ENCODE results near the gene MFSD2B. TPM values are rescaled to one million over a fixed set of nuclear protein-coding genes. Genes with fewer than 3 reads are reported as not detected.
"Not testable (repeated sequence)": the region's sequence is repeated elsewhere in the genome, so short reads cannot be mapped to it uniquely, and the experiment has no call there.

Gene MFSD2B
- total RNA-seq, 8 experiments from 2014 or later, result 0.36 to 1.5 (median 0.75) TPM

DNA sequence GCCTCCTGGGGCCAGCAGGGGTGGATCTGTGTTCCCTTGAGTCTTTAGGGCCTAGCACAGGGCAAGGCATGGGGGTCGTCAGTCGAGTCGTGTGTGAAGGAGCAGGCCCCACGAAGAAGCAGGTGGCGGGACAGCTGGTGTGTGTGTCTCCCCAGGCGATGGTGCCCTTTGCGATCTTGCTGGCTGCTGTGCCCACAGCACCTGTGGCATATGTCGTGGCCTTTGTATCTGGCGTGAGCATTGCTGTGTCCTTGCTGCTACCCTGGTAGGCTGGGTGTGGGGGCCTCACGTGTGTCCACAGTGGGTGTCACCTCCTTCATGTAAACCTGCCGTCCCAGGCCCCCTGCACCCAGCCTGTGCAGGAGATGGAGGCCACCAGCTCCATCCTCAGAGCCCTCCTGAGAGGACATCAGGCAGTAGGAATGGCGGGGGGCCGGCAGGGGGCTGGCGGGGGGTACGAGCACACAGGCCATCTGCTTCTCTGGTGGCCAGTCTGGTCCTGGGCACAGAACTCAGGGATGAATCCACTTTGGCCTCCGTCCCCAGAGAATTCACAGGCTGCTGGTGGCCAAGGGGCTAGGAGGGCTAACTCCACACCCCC lies 13.2 kb downstream of the MFSD2B start:
- Histone ChIP-seq H3K4me3 (no peak overlapping the region), H3K4me1 (replicated peaks in 1 of 2) (peaks cover 10 to 12% of the 10 kb centered on the region in 2 donors), H3K27ac (no peak overlapping the region)
- in situ Hi-C loops (cut with MboI; ENCODE audit: low pct_unique_long_range_greater_than_20kb in 2 of 9, low sequenced_read_pairs in 9 of 9, unreplicated experiment in 9 of 9), result no loop called here
- ATAC-seq (replicated peaks in 6 of 8), result no peak
- WGBS, 10 experiments, result 100% methylated on average over 2 of the region's 16 CpGs; no CpG with 5 or more reads in 9 of the 10 experiments

DNA sequence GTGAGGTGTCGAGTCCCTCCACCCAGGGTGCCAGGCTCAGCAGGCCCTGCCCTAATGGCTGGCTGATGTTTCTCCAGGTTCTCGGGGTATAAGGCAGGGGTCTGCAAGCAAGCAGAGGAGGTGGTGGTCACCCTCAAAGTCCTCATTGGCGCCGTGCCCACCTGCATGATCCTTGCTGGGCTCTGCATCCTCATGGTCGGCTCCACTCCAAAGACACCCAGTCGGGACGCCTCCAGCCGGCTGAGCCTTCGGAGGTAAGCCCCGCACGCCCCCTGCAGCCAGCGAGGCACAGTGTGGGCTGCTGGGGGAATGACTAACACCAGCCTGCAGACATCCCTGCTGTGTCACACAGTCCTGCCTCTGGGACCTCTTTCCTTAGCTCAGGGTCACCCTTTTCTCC lies 14.1 kb downstream of the MFSD2B start:
- ATAC-seq (replicated peaks in 6 of 8), result peak in 1 of 8 experiments; percentile 40
- H3K4me1 ChIP-seq (replicated peaks in 1 of 2), result peaks cover 10 to 12% of the 10 kb centered on the region in 2 donors
- WGBS, 10 experiments, result 66 to 100% (median 89%) methylated on average over 1 to 5 of the region's 12 CpGs; no CpG with 5 or more reads in 7 of the 10 experiments
- H3K27ac ChIP-seq, result no peak overlapping the region
- in situ Hi-C loops (cut with MboI; ENCODE audit: low pct_unique_long_range_greater_than_20kb in 2 of 9, low sequenced_read_pairs in 9 of 9, unreplicated experiment in 9 of 9), result no loop called here
- H3K4me3 ChIP-seq, result no peak overlapping the region

GRCh38 chr2:24024996-24025663 lies 15.2 kb downstream of the MFSD2B start:
- peak overlapping the region in 1 of 2 donors; percentile 65 for H3K27ac ChIP-seq
- in situ Hi-C loops (cut with MboI; ENCODE audit: low pct_unique_long_range_greater_than_20kb in 2 of 9, low sequenced_read_pairs in 9 of 9, unreplicated experiment in 9 of 9), result no loop called here

DNA sequence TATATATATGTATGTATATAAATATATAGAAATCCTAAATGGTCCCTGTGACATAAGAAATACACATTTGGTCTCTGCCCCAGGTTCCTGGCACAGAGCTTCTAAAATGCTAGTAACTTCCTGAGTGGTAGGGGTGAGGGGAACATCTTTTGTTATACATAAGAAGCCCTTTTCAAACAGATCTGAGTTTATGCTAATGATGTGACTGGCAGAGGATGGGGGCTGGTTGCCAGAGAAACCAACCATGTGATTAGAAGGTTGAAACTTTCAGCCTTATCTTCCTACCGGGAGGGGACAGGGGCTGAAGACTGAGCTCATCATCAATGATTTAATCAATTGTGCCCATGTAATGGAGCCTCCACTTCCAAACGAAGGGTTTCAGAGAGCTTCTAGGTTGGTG lies 16.3 kb downstream of the MFSD2B start:
- 0 to 67% (median 30%) methylated on average over 1 to 2 of the region's 2 CpGs; no CpG with 5 or more reads in 2 of the 10 experiments for WGBS, 10 experiments
- Histone ChIP-seq H3K4me1 (replicated peaks in 1 of 2) (peaks cover 5 to 10% of the 10 kb centered on the region in 2 donors), H3K4me3 (no peak overlapping the region), H3K27ac (peak overlapping the region in 1 of 2 donors; percentile 65)
- peak in 5 of 8 experiments; percentile 60 to 73 (median 71) for ATAC-seq (replicated peaks in 6 of 8)
- in situ Hi-C loops (cut with MboI; ENCODE audit: low pct_unique_long_range_greater_than_20kb in 2 of 9, low sequenced_read_pairs in 9 of 9, unreplicated experiment in 9 of 9), result no loop called here

More at GRCh38 chr2:24024996-24025663, 15.2 kb downstream of the MFSD2B start:
- Histone ChIP-seq H3K4me1 (replicated peaks in 1 of 2) (peaks cover 10% of the 10 kb centered on the region in 2 donors), H3K4me3 (no peak overlapping the region)
- ATAC-seq (replicated peaks in 6 of 8), result no peak
- WGBS, 10 experiments, result 89 to 100% (median 96%) methylated on average over 1 to 8 of the region's 17 CpGs; no CpG with 5 or more reads in 3 of the 10 experiments

- in situ Hi-C loops (cut with MboI; ENCODE audit: low pct_unique_long_range_greater_than_20kb in 2 of 9, low sequenced_read_pairs in 9 of 9, unreplicated experiment in 9 of 9), result no loop called here
- Histone ChIP-seq H3K4me3 (no peak overlapping the region), H3K27ac (no peak overlapping the region), H3K4me1 (replicated peaks in 1 of 2) (no peaks in the 10 kb centered on the region)
- WGBS, 10 experiments, result 93 to 100% (median 100%) methylated on average over 2 to 6 of the region's 9 CpGs; no CpG with 5 or more reads in 2 of the 10 experiments
- ATAC-seq (replicated peaks in 6 of 8), result no peak
Observed at GRCh38 chr2:24038786-24039499, 29.1 kb downstream of the MFSD2B start.

GRCh38 chr2:24040511-24040910 lies 30.6 kb downstream of the MFSD2B start:
- in situ Hi-C loops (cut with MboI; ENCODE audit: low pct_unique_long_range_greater_than_20kb in 2 of 9, low sequenced_read_pairs in 9 of 9, unreplicated experiment in 9 of 9), result no loop called here
- Histone ChIP-seq H3K4me3 (no peak overlapping the region), H3K27ac (no peak overlapping the region), H3K4me1 (replicated peaks in 1 of 2) (no peaks in the 10 kb centered on the region)
- 44 to 100% (median 90%) methylated on average over 1 to 4 of the region's 4 CpGs; no CpG with 5 or more reads in 3 of the 10 experiments for WGBS, 10 experiments
- peak in 1 of 8 experiments; percentile 29 for ATAC-seq (replicated peaks in 6 of 8)

DNA sequence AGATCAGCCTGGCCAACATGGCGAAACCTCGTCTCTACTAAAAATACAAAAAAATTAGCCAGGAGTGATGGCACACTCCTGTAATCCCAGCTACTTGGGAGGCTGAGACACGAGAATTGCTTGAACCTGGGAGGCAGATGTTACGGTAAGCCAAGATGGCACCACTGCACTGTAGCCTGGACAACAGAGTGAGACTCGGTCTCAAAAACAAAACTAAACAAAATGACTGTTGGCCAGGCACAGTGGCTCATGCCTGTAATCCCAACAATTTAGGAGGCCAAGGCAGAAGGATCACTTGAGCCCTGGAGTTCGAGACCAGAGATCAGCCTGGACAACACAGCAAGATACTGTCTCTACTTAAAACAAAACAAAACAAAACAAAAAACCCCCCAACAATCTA lies 33.2 kb downstream of the MFSD2B start:
- in situ Hi-C loops (cut with MboI; ENCODE audit: low pct_unique_long_range_greater_than_20kb in 2 of 9, low sequenced_read_pairs in 9 of 9, unreplicated experiment in 9 of 9); ATAC-seq (replicated peaks in 6 of 8): not testable (repeated sequence)

DNA sequence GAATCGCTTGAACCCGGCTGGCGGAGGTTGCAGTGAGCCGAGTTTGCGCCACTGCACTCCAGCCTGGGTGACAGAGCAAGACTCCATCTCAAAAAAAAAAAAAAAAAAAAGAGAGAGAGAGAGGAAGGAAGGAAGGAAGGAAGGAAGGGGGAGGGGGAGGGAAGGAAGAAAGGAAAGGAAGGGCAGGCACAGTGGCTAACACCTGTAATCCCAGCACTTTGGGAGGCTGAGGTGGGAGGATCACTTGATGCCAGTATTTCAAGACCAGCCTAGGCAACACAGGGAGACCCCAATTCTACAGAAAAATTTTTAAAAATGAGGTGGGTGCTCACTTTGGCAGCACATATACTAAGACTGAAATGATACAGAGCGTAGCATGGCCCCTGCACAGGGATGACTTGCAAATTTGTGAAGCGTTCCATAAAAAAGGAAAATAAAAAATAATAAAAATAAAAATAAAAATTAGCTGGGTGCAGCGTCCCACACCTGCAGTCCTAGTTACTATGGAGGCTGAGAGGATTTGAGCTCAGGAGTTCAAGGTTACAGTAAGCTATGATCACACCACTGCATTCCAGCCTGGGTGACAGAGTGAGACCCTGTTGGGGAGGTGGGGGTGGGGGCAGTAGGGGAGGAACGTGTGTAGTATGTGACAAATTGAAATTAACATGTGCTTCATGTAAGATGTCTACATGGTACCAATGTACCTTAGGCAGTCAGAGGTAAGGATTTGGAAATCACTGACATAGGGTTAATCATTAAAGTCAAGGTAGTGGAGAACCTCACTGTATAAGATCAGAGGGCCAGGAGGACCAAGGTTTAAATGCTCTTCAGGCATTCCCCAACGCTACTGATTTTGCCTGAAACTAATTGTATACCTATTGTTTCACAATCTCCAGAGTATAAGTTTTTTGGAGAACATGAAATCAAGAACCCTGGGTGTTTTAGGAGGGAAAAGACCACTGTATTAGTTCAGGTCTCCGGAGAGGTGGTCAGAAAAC lies 35.9 kb downstream of the MFSD2B start:
- in situ Hi-C loops (cut with MboI; ENCODE audit: low pct_unique_long_range_greater_than_20kb in 2 of 9, low sequenced_read_pairs in 9 of 9, unreplicated experiment in 9 of 9), result no loop called here
- WGBS, 10 experiments, result 10 to 100% (median 90%) methylated on average over 2 to 10 of the region's 11 CpGs
- Histone ChIP-seq H3K4me3 (peak overlapping the region in 3 of 5 donors; percentile 48 to 82 (median 60)), H3K27ac (no peak overlapping the region), H3K4me1 (replicated peaks in 1 of 2) (peaks cover 4 to 7% of the 10 kb centered on the region in 2 donors)
- no peak for ATAC-seq (replicated peaks in 6 of 8)

More for the DNA sequence above, 33.2 kb downstream of the MFSD2B start:
- H3K4me3 ChIP-seq; H3K4me1 ChIP-seq (replicated peaks in 1 of 2); H3K27ac ChIP-seq: not testable (repeated sequence)
- WGBS, 10 experiments, result 96 to 100% (median 100%) methylated on average over 1 to 5 of the region's 6 CpGs; no CpG with 5 or more reads in 5 of the 10 experiments

- WGBS, 10 experiments, result 0 to 13% (median 0%) methylated on average over 1 to 2 of the region's 2 CpGs
- no peak for ATAC-seq (replicated peaks in 6 of 8)
- no peak overlapping the region for H3K27ac ChIP-seq
- peak overlapping the region; percentile 48 to 82 (median 55) for H3K4me3 ChIP-seq
- H3K4me1 ChIP-seq (replicated peaks in 1 of 2), result peaks cover 4 to 7% of the 10 kb centered on the region in 2 donors
- in situ Hi-C loops (cut with MboI; ENCODE audit: low pct_unique_long_range_greater_than_20kb in 2 of 9, low sequenced_read_pairs in 9 of 9, unreplicated experiment in 9 of 9), result no loop called here
Observed at GRCh38 chr2:24046599-24046929, 36.7 kb downstream of the MFSD2B start.

DNA sequence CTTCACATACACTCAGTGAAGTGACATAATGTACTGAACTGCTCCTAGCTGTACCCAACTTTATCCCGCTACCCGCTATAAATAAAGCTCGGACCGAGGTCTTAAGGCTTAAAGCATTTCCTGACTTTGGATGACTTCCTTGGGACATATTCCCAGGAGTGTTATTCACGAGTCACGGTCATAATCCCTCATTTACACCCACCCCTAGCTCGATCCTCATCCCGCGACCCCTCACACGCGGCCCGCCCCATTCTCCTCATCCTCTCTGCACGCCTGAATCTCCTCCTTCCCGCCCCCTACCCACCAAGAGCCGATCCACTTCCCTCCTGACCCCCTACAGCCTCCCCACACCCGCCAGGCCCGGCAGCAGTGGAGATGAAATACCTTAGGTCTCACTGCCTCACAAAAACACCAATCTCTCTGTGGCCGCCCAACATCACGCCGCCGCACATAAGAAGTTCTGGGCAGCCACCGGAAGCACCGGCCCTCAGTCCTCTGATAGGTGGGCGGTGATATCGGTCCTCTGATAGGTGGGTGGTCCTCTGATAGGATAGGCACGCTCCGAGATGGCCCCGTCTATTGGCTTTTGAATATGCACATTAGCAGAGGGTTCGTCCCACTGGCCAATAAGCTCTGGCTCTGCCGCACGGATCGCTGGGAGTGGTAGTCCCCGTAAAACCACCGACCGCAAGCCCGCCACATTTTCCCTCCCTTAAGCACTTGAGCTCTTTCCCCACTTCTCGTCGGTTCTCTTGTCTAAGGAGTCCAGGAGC lies 37.2 kb downstream of the MFSD2B start, which contains the start of gene WDCP:
WDCP (minus strand) TSS at position 462 of the 773 bp plus-strand sequence. CDS start 7,897 bp downstream, outside the sequence.
- H3K4me1 ChIP-seq (replicated peaks in 1 of 2), result peaks cover 5 to 7% of the 10 kb centered on the region in 2 donors
- WGBS, 10 experiments, result 0 to 2% (median 0%) methylated on average over 1 to 13 of the region's 38 CpGs; no CpG with 5 or more reads in 3 of the 10 experiments
- ATAC-seq (replicated peaks in 6 of 8), result peak; percentile 95 to 98 (median 97)
- in situ Hi-C loops (cut with MboI; ENCODE audit: low pct_unique_long_range_greater_than_20kb in 2 of 9, low sequenced_read_pairs in 9 of 9, unreplicated experiment in 9 of 9), result no loop called here
- H3K4me3 ChIP-seq, result peak within 1 kb of the TSS; percentile 48 to 82 (median 55)
- peak within 1 kb of the TSS in 1 of 2 donors; percentile 11 for H3K27ac ChIP-seq

DNA sequence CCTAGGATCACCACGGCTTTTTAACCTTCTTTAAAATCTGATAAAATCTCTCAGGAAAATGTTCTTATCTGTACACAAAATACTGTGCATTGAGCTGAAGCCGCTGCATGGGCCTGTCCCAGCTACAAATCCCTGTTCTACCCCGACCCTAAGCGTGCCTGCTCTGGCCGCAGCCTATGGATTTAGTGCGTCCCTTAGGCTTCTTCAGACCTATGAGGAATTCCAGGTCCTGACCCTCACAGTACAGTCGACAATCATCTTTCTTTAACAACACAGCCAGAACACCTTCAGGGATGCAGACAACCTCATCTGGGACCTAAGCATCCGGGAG lies 37.8 kb downstream of the MFSD2B start:
- peak in 6 of 8 experiments; percentile 2 to 21 (median 13) for ATAC-seq (replicated peaks in 6 of 8)

More for the DNA sequence above, 37.8 kb downstream of the MFSD2B start:
- Histone ChIP-seq H3K4me1 (replicated peaks in 1 of 2) (peaks cover 7 to 11% of the 10 kb centered on the region in 2 donors), H3K4me3 (peak overlapping the region; percentile 7 to 82 (median 22)), H3K27ac (no peak overlapping the region)
- in situ Hi-C loops (cut with MboI; ENCODE audit: low pct_unique_long_range_greater_than_20kb in 2 of 9, low sequenced_read_pairs in 9 of 9, unreplicated experiment in 9 of 9), result no loop called here
- WGBS, 10 experiments, result 0 to 71% (median 54%) methylated on average over 1 to 7 of the region's 8 CpGs; no CpG with 5 or more reads in 2 of the 10 experiments
